Lower leg skin (tissue), 3 donors: Measurements from ENCODE around the gene PCNX1.

Source experiments
- POLR2A ChIP-seq, 2 donors: fragments of 450-650 bp; IDR thresholded peaks; one replicate each; pipeline ENCODE4 v1.6.1; 2016 to 2017; ENCODE audit warnings: antibody characterized with exemption in 2 of 2, mild to moderate bottlenecking in 1 of 2, moderate library complexity in 1 of 2
- TF ChIP-seq, protein P1 (sequence below), 3 donors: fragments of 450-650 bp; IDR thresholded peaks; one replicate each; pipeline ENCODE4 v1.5.1; 2016; ENCODE audit warnings: antibody characterized with exemption in 3 of 3, mild to moderate bottlenecking in 3 of 3, moderate library complexity in 2 of 3

DNA sequence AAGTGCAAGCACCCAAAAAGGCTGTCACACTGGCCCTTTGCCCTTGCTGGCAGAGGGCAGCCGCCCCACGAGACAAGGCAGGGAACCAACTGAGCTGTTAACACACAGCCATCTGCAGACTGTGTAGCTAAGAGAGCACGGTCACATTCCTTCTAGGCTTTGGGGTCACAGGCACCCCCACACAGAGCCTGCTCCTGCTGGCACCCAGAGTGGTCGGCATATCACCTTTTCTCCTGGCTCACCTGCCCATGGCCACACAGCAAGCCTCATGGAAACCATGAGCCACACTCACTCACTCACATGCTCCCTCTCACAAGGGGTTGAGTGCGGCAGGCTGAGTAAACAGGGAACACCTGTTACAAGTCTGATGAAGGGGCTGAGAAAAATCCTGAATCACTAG is 214.5 kb downstream of the PCNX1 start:
- no peak for TF ChIP-seq POLR2A (IDR thresholded peaks at IDR 0.05)
- TF ChIP-seq, protein P1, sequence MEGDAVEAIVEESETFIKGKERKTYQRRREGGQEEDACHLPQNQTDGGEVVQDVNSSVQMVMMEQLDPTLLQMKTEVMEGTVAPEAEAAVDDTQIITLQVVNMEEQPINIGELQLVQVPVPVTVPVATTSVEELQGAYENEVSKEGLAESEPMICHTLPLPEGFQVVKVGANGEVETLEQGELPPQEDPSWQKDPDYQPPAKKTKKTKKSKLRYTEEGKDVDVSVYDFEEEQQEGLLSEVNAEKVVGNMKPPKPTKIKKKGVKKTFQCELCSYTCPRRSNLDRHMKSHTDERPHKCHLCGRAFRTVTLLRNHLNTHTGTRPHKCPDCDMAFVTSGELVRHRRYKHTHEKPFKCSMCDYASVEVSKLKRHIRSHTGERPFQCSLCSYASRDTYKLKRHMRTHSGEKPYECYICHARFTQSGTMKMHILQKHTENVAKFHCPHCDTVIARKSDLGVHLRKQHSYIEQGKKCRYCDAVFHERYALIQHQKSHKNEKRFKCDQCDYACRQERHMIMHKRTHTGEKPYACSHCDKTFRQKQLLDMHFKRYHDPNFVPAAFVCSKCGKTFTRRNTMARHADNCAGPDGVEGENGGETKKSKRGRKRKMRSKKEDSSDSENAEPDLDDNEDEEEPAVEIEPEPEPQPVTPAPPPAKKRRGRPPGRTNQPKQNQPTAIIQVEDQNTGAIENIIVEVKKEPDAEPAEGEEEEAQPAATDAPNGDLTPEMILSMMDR (IDR thresholded peaks at IDR 0.05) = no peak
